ENCODE results near the gene MYL2. TPM values are rescaled to one million over a fixed set of nuclear protein-coding genes. Genes with fewer than 3 reads are reported as not detected.

The MYL2 gene
- total RNA-seq, 1 donor from 2014 or later: not detected

DNA sequence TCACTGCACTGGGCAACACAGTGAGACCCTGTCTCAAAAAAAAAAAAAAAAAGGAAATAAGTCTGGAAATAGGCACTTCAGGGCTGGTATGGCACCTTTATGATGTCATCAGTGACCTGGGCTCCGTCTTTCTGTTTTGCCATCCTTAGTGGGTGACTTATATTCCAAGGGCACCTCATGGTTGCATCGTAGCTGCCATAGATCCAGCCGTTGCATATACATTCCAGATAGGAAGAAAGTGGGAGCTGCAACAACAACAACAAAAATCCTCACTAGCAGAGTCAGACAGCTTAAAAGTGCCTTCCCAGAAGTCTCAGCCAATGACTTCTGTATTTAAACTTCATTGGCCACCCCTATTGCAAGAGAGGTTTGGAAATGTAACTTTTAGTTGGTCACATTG lies 26.4 kb downstream of the MYL2 start:
- no peak for TF ChIP-seq EZH2 (IDR thresholded peaks at IDR 0.05; ENCODE audit: insufficient read depth, low read length)
- TF ChIP-seq, protein P1, sequence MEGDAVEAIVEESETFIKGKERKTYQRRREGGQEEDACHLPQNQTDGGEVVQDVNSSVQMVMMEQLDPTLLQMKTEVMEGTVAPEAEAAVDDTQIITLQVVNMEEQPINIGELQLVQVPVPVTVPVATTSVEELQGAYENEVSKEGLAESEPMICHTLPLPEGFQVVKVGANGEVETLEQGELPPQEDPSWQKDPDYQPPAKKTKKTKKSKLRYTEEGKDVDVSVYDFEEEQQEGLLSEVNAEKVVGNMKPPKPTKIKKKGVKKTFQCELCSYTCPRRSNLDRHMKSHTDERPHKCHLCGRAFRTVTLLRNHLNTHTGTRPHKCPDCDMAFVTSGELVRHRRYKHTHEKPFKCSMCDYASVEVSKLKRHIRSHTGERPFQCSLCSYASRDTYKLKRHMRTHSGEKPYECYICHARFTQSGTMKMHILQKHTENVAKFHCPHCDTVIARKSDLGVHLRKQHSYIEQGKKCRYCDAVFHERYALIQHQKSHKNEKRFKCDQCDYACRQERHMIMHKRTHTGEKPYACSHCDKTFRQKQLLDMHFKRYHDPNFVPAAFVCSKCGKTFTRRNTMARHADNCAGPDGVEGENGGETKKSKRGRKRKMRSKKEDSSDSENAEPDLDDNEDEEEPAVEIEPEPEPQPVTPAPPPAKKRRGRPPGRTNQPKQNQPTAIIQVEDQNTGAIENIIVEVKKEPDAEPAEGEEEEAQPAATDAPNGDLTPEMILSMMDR (IDR thresholded peaks at IDR 0.05; ENCODE audit: insufficient read depth, low read depth, low read length): no peak
- no peak for FAIRE-seq
- Histone ChIP-seq H2AFZ (ENCODE audit: low read depth, low read length) (peak overlapping the region; percentile 38), H3K79me2 (ENCODE audit: insufficient read depth, low read length) (no peaks in the 10 kb centered on the region), H3K36me3 (ENCODE audit: insufficient read depth, low read length) (no peaks in the 10 kb centered on the region), H3K4me2 (ENCODE audit: low read length) (peak overlapping the region; percentile 82), H4K20me1 (ENCODE audit: insufficient read depth, low read length) (no peaks in the 10 kb centered on the region), H3K27me3 (ENCODE audit: insufficient read depth, low read length) (peaks cover 3% of the 10 kb centered on the region), H3K4me1 (ENCODE audit: insufficient read depth, low read length) (peaks cover 2% of the 10 kb centered on the region), H3K4me3 (ENCODE audit: insufficient read depth, low read depth, low read length) (no peak overlapping the region), H3K27ac (ENCODE audit: low read depth, low read length) (no peak overlapping the region), H3K9me3 (ENCODE audit: insufficient read depth, low read depth, low read length) (no peaks in the 10 kb centered on the region), H3K9ac (ENCODE audit: low read length) (no peak overlapping the region)
- Mint-ChIP-seq H3K4me3 (ENCODE audit: unreplicated experiment) (no peak overlapping the region), H3K27me3 (ENCODE audit: low read depth, unreplicated experiment) (no peaks in the 10 kb centered on the region), H3K27ac (ENCODE audit: unreplicated experiment) (no peak overlapping the region), H3K36me3 (ENCODE audit: low read depth, unreplicated experiment) (no peaks in the 10 kb centered on the region), H3K4me1 (ENCODE audit: low read depth, unreplicated experiment) (peaks cover 12% of the 10 kb centered on the region), H3K9me3 (ENCODE audit: unreplicated experiment) (no peaks in the 10 kb centered on the region)
- no peak for DNase-seq (ENCODE audit: low read depth)

GRCh38 chr12:110889361-110889760 lies 31.0 kb downstream of the MYL2 start:
- DNase-seq (ENCODE audit: low read depth) (no peak), FAIRE-seq (no peak)
- Histone ChIP-seq H3K9me3 (ENCODE audit: insufficient read depth, low read depth, low read length) (no peaks in the 10 kb centered on the region), H3K4me1 (ENCODE audit: insufficient read depth, low read length) (no peaks in the 10 kb centered on the region), H3K4me2 (ENCODE audit: low read length) (no peak overlapping the region), H3K36me3 (ENCODE audit: insufficient read depth, low read length) (no peaks in the 10 kb centered on the region), H3K4me3 (ENCODE audit: insufficient read depth, low read depth, low read length) (no peak overlapping the region), H3K27ac (ENCODE audit: low read depth, low read length) (no peak overlapping the region), H4K20me1 (ENCODE audit: insufficient read depth, low read length) (no peaks in the 10 kb centered on the region), H3K27me3 (ENCODE audit: insufficient read depth, low read length) (peaks cover 2% of the 10 kb centered on the region), H3K79me2 (ENCODE audit: insufficient read depth, low read length) (no peaks in the 10 kb centered on the region), H2AFZ (ENCODE audit: low read depth, low read length) (no peak overlapping the region), H3K9ac (ENCODE audit: low read length) (no peak overlapping the region)
- Mint-ChIP-seq H3K4me3 (ENCODE audit: unreplicated experiment) (no peak overlapping the region), H3K4me1 (ENCODE audit: low read depth, unreplicated experiment) (peaks cover 10% of the 10 kb centered on the region), H3K27ac (ENCODE audit: unreplicated experiment) (no peak overlapping the region), H3K36me3 (ENCODE audit: low read depth, unreplicated experiment) (no peaks in the 10 kb centered on the region), H3K27me3 (ENCODE audit: low read depth, unreplicated experiment) (peaks cover 6% of the 10 kb centered on the region), H3K9me3 (ENCODE audit: unreplicated experiment) (no peaks in the 10 kb centered on the region)
- no peak for TF ChIP-seq EZH2 (IDR thresholded peaks at IDR 0.05; ENCODE audit: insufficient read depth, low read length)
- TF ChIP-seq, protein P1 (IDR thresholded peaks at IDR 0.05; ENCODE audit: insufficient read depth, low read depth, low read length): no peak

- Histone ChIP-seq H3K27me3 (ENCODE audit: insufficient read depth, low read length) (peaks cover 2% of the 10 kb centered on the region), H2AFZ (ENCODE audit: low read depth, low read length) (peak overlapping the region; percentile 63), H3K36me3 (ENCODE audit: insufficient read depth, low read length) (no peaks in the 10 kb centered on the region), H3K9me3 (ENCODE audit: insufficient read depth, low read depth, low read length) (no peaks in the 10 kb centered on the region), H3K9ac (ENCODE audit: low read length) (no peak overlapping the region), H4K20me1 (ENCODE audit: insufficient read depth, low read length) (no peaks in the 10 kb centered on the region), H3K4me3 (ENCODE audit: insufficient read depth, low read depth, low read length) (no peak overlapping the region), H3K79me2 (ENCODE audit: insufficient read depth, low read length) (no peaks in the 10 kb centered on the region), H3K27ac (ENCODE audit: low read depth, low read length) (no peak overlapping the region), H3K4me2 (ENCODE audit: low read length) (peak overlapping the region; percentile 82), H3K4me1 (ENCODE audit: insufficient read depth, low read length) (no peaks in the 10 kb centered on the region)
- FAIRE-seq: no peak
- no peaks in the 10 kb centered on the region for H3K36me3 Mint-ChIP-seq (ENCODE audit: low read depth, unreplicated experiment)
- DNase-seq (ENCODE audit: low read depth): no peak
- peaks cover 10% of the 10 kb centered on the region for H3K27me3 Mint-ChIP-seq (ENCODE audit: low read depth, unreplicated experiment)
- TF ChIP-seq, protein P1 (IDR thresholded peaks at IDR 0.05; ENCODE audit: insufficient read depth, low read depth, low read length): no peak
- no peak for TF ChIP-seq EZH2 (IDR thresholded peaks at IDR 0.05; ENCODE audit: insufficient read depth, low read length)
- no peaks in the 10 kb centered on the region for H3K9me3 Mint-ChIP-seq (ENCODE audit: unreplicated experiment)
- no peak overlapping the region for H3K27ac Mint-ChIP-seq (ENCODE audit: unreplicated experiment)
- H3K4me1 Mint-ChIP-seq (ENCODE audit: low read depth, unreplicated experiment): peaks cover 9% of the 10 kb centered on the region
- H3K4me3 Mint-ChIP-seq (ENCODE audit: unreplicated experiment): no peak overlapping the region
These were observed 32.0 kb downstream of the MYL2 start for GRCh38 chr12:110888256-110888991.
